WERI-Rb-1 (cell line): ENCODE results near the gene SNX22.
A peak's percentile ranks its signal among the peaks of the same experiment; 100 is the strongest.

Source experiments
- DNase-seq: peaks from one replicate; pipeline ENCODE4 v3.0.0-alpha.2; 2020
- H3K27ac ChIP-seq: fragments of 250-450 bp; sonication (Bioruptor Pico); 2 replicates; pipeline ENCODE4 v1.5.1; 2020; ENCODE audit warnings: mild to moderate bottlenecking, moderate library complexity
- H3K27me3 ChIP-seq: fragments of 250-450 bp; sonication (Bioruptor Pico); 2 replicates; pipeline ENCODE4 v1.5.1; 2021; ENCODE audit warnings: mild to moderate bottlenecking, low read depth, moderate library complexity; ENCODE audit not compliant: insufficient read depth, severe bottlenecking
- H3K36me3 ChIP-seq: fragments of 250-450 bp; sonication (Bioruptor Pico); 2 replicates; pipeline ENCODE4 v1.5.1; 2020; ENCODE audit warnings: mild to moderate bottlenecking, moderate library complexity
- H3K4me3 ChIP-seq: 2 replicates; pipeline ENCODE4 v1.5.1; 2011; ENCODE audit warnings: low read depth, mild to moderate bottlenecking, control low read depth, low read length
- H3K9me3 ChIP-seq: fragments of 250-450 bp; sonication (Bioruptor Pico); 2 replicates; pipeline ENCODE4 v1.5.1; 2021; ENCODE audit warnings: mild to moderate bottlenecking, moderate library complexity; ENCODE audit not compliant: severe bottlenecking
- CTCF ChIP-seq: IDR thresholded peaks from 2 replicates; pipeline ENCODE4 v1.5.1; 2011; ENCODE audit warnings: low read depth, mild to moderate bottlenecking, control low read depth, inconsistent platforms, low read length

Gene SNX22

GRCh38 chr15:64162869-64163658 lies 11.5 kb downstream of the SNX22 start, which contains the start of gene PPIB:
Gene PPIB (minus strand): TSS chr15:64163022. CDS start chr15:64162986, 36 bp downstream.
- peak; percentile 97 for DNase-seq
- no peaks in the 10 kb centered on the region for H3K9me3 ChIP-seq
- H3K27me3 ChIP-seq = no peaks in the 10 kb centered on the region
- peak within 1 kb of the TSS; percentile 81 for H3K27ac ChIP-seq
- peaks cover 39% of the 10 kb centered on the region for H3K36me3 ChIP-seq
- TF ChIP-seq CTCF = peak; percentile 86
- peak within 1 kb of the TSS; percentile 78 for H3K4me3 ChIP-seq

GRCh38 chr15:64163659-64164362 lies 12.3 kb downstream of the SNX22 start:
- Histone ChIP-seq H3K27ac (peak overlapping the region; percentile 41), H3K4me3 (peak overlapping the region; percentile 16), H3K36me3 (peaks cover 31% of the 10 kb centered on the region), H3K9me3 (no peaks in the 10 kb centered on the region), H3K27me3 (no peaks in the 10 kb centered on the region)
- TF ChIP-seq CTCF = no peak
- DNase-seq = no peak

GRCh38 chr15:64164436-64164835 lies 12.9 kb downstream of the SNX22 start:
- no peak overlapping the region for H3K27ac ChIP-seq
- H3K9me3 ChIP-seq = no peaks in the 10 kb centered on the region
- TF ChIP-seq CTCF = no peak
- H3K27me3 ChIP-seq = no peaks in the 10 kb centered on the region
- peaks cover 25% of the 10 kb centered on the region for H3K36me3 ChIP-seq
- H3K4me3 ChIP-seq = no peak overlapping the region
- no peak for DNase-seq

GRCh38 chr15:64166102-64166890 lies 14.8 kb downstream of the SNX22 start:
- no peak overlapping the region for H3K4me3 ChIP-seq
- no peak for TF ChIP-seq CTCF
- no peak for DNase-seq
- H3K27me3 ChIP-seq = no peaks in the 10 kb centered on the region
- H3K9me3 ChIP-seq = no peaks in the 10 kb centered on the region
- peaks cover 7% of the 10 kb centered on the region for H3K36me3 ChIP-seq
- H3K27ac ChIP-seq = no peak overlapping the region

GRCh38 chr15:64180235-64180824 lies 28.8 kb downstream of the SNX22 start:
- no peak for TF ChIP-seq CTCF
- no peak for DNase-seq
- Histone ChIP-seq H3K4me3 (no peak overlapping the region), H3K36me3 (peaks cover 5% of the 10 kb centered on the region; the same call in 1 of the 2 replicates), H3K27me3 (no peaks in the 10 kb centered on the region), H3K9me3 (no peaks in the 10 kb centered on the region), H3K27ac (no peak overlapping the region)
